KMS-11 (cell line): ENCODE results near the gene CDH4.
"Not testable (repeated sequence)": the region's sequence is repeated elsewhere in the genome, so short reads cannot be mapped to it uniquely, and the experiment has no call there.

Source experiments
- H2AFZ ChIP-seq: fragments of 200-600 bp; sonication (generic); 2 replicates; pipeline ENCODE4 v1.6.1; 2016; ENCODE audit warnings: antibody characterized with exemption, mixed run types, low read depth
- H3K27ac ChIP-seq: fragments of 200-600 bp; sonication (generic); 2 replicates; pipeline ENCODE4 v1.6.1; 2016; ENCODE audit warnings: mild to moderate bottlenecking, mixed run types
- H3K27me3 ChIP-seq: fragments of 200-600 bp; sonication (generic); 2 replicates; pipeline ENCODE4 v1.6.1; 2017; ENCODE audit warnings: mild to moderate bottlenecking, low read depth, mixed run types, moderate library complexity; ENCODE audit not compliant: insufficient read depth
- H3K36me3 ChIP-seq: fragments of 200-600 bp; sonication (generic); 2 replicates; pipeline ENCODE4 v1.6.1; 2017; ENCODE audit warnings: mild to moderate bottlenecking, mixed run types; ENCODE audit not compliant: insufficient read depth
- H3K4me1 ChIP-seq: fragments of 200-600 bp; sonication (generic); 2 replicates; pipeline ENCODE4 v1.6.1; 2016; ENCODE audit warnings: mild to moderate bottlenecking, low read depth, mixed run types; ENCODE audit not compliant: poor library complexity, severe bottlenecking
- H3K4me2 ChIP-seq: fragments of 200-600 bp; sonication (generic); 2 replicates; pipeline ENCODE4 v1.7.0; 2016; ENCODE audit warnings: mild to moderate bottlenecking, mixed run types
- H3K4me3 ChIP-seq: fragments of 200-600 bp; sonication (generic); IDR thresholded peaks from 2 replicates; pipeline ENCODE4 v1.6.1; 2017; ENCODE audit warnings: low read depth, low read length, mixed read lengths; ENCODE audit not compliant: insufficient read depth
- H3K79me2 ChIP-seq: fragments of 200-600 bp; sonication (generic); 2 replicates; pipeline ENCODE4 v1.6.1; 2016; ENCODE audit warnings: low read depth, mixed run types; ENCODE audit not compliant: insufficient read depth
- H3K9ac ChIP-seq: fragments of 200-600 bp; sonication (generic); 2 replicates; pipeline ENCODE4 v1.6.1; 2016; ENCODE audit warnings: mild to moderate bottlenecking, mixed run types
- H4K20me1 ChIP-seq: fragments of 200-600 bp; sonication (generic); 2 replicates; pipeline ENCODE4 v1.6.1; 2016; ENCODE audit warnings: mild to moderate bottlenecking, mixed run types; ENCODE audit not compliant: insufficient read depth
- TF ChIP-seq, protein P1 (sequence below): fragments of 200-600 bp; sonication (generic); conservative IDR thresholded peaks from 2 replicates; pipeline ENCODE4 v1.6.1; 2017; ENCODE audit warnings: low read depth, mild to moderate bottlenecking, antibody characterized with exemption, low read length, moderate library complexity, mixed read lengths

The CDH4 gene

DNA sequence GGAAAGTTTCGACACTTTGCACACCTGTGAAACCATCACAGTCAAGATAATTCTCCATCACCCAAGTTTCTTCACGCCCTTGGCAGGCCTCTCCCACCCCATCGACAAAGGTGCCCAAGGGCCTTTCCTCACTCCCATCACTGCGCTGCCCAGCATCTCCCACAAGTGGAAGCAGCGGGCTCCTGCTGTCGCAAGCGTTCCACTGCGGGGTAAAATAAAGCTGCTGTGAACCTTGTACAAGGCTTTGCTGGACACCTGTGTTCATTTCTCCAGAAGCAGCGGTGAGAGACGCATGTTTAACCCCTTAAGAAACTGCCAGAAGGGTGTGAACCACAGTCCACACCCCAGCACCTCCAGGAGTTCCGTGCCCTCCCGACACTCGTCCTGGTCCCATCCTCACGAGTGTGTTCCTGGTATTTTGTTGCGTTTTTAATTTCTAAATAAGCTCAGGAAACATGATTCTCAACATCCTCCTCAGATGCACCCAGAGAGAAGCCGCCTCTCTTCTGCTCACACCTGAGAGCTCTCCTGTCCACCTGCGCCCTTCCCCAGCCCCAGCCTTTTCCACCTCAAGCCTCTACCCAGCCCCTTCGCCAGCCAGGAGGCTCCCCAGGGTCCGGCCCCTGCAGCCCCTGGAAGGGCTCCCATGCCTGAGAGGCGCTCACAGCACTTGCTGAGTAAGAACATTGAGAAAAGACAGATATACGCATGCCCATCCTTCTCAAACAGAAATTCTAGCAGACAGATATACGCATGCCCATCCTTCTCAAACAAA lies 716.2 kb downstream of the CDH4 start:
- Histone ChIP-seq H3K4me3 (no peak overlapping the region), H3K4me1 (no peaks in the 10 kb centered on the region), H3K4me2 (no peak overlapping the region), H4K20me1 (no peaks in the 10 kb centered on the region), H3K27me3 (0 out of 2 replicates have a peak, but pooled peaks cover 6% of the 10 kb centered on the region), H3K9ac (no peak overlapping the region), H3K79me2 (no peaks in the 10 kb centered on the region), H3K27ac (no peak overlapping the region), H3K36me3 (no peaks in the 10 kb centered on the region), H2AFZ (no peak overlapping the region)
- TF ChIP-seq, protein P1, sequence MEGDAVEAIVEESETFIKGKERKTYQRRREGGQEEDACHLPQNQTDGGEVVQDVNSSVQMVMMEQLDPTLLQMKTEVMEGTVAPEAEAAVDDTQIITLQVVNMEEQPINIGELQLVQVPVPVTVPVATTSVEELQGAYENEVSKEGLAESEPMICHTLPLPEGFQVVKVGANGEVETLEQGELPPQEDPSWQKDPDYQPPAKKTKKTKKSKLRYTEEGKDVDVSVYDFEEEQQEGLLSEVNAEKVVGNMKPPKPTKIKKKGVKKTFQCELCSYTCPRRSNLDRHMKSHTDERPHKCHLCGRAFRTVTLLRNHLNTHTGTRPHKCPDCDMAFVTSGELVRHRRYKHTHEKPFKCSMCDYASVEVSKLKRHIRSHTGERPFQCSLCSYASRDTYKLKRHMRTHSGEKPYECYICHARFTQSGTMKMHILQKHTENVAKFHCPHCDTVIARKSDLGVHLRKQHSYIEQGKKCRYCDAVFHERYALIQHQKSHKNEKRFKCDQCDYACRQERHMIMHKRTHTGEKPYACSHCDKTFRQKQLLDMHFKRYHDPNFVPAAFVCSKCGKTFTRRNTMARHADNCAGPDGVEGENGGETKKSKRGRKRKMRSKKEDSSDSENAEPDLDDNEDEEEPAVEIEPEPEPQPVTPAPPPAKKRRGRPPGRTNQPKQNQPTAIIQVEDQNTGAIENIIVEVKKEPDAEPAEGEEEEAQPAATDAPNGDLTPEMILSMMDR, result no peak

DNA sequence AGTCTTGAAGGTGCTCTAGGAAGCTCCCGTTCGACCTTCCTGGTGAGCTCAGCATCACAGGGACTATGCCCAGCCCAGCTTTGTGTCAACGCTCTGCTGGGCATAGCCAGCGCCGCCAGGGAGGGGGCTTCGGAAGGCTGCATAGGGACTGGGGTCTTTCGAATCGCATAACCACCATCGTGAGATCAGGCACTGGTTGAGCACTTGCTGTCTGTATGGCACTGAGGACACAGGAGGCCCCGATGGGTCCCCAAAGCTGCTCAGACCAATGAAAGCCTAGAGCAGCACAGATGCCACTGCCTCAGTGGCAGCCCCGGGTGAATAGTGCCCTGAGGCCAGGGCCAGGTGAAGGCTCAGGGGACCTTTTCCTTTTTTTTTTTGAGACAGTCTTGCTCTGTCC lies 716.9 kb downstream of the CDH4 start:
- no peak overlapping the region for H2AFZ ChIP-seq
- no peaks in the 10 kb centered on the region for H3K79me2 ChIP-seq
- H3K4me3 ChIP-seq, result no peak overlapping the region
- TF ChIP-seq, protein P1, result no peak
- H4K20me1 ChIP-seq, result no peaks in the 10 kb centered on the region
- H3K4me1 ChIP-seq, result no peaks in the 10 kb centered on the region
- no peaks in the 10 kb centered on the region; the same call in 1 of the 2 replicates for H3K36me3 ChIP-seq
- 0 out of 2 replicates have a peak, but pooled peaks cover under 1% of the 10 kb centered on the region for H3K27me3 ChIP-seq
- H3K4me2 ChIP-seq, result no peak overlapping the region
- no peak overlapping the region for H3K27ac ChIP-seq
- H3K9ac ChIP-seq, result no peak overlapping the region

DNA sequence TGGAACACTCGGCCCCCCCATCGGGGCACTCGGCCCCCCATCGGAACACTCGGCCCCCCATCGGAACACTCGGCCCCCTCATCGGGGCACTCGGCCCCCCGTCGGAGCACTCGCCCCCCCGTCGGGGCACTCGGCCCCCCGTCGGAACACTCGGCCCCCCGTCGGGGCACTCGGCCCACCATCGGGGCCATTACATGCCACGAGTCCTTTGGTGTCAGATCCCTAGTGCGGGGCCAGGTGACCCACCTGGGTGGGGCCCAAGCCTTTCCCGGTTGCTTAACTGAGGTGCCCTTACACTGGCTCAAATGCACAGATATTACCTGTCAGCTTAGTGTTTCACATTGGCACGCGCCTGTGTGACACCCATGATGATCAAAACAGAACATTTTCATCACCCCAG lies 717.7 kb downstream of the CDH4 start:
- TF ChIP-seq, protein P1, result no peak
- no peak overlapping the region for H3K4me2 ChIP-seq
- no peaks in the 10 kb centered on the region for H4K20me1 ChIP-seq
- no peaks in the 10 kb centered on the region; the same call in none of the 2 replicates for H3K36me3 ChIP-seq
- no peak overlapping the region for H2AFZ ChIP-seq
- no peaks in the 10 kb centered on the region for H3K79me2 ChIP-seq
- H3K27me3 ChIP-seq, result no peaks in the 10 kb centered on the region
- H3K4me1 ChIP-seq, result no peaks in the 10 kb centered on the region
- H3K27ac ChIP-seq, result no peak overlapping the region
- H3K4me3 ChIP-seq, result no peak overlapping the region
- H3K9ac ChIP-seq, result no peak overlapping the region

DNA sequence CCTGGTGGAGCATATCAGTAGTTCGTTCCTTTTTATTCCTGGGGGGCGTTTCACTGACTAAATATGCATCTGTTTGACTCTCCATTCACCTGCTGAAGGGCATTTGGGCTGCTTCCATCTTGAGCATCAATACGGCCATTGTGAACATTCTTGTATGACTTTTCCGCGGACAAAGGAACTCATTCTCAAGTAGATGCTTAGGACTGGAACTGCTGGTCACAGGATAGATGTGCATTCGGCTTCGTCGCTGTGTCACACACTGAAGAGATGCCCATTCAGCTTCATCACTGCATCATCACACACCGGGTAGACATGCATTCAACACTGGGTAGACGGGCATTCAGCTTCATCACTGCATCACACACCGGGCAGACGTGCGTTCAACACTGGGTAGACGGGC lies 718.3 kb downstream of the CDH4 start:
- Histone ChIP-seq H3K4me1 (no peaks in the 10 kb centered on the region), H3K4me2 (no peak overlapping the region), H2AFZ (no peak overlapping the region), H3K4me3 (no peak overlapping the region), H3K9ac (no peak overlapping the region), H4K20me1 (no peaks in the 10 kb centered on the region), H3K79me2 (no peaks in the 10 kb centered on the region), H3K27ac (no peak overlapping the region), H3K36me3 (no peaks in the 10 kb centered on the region; the same call in none of the 2 replicates), H3K27me3 (no peaks in the 10 kb centered on the region)
- TF ChIP-seq, protein P1, result no peak

DNA sequence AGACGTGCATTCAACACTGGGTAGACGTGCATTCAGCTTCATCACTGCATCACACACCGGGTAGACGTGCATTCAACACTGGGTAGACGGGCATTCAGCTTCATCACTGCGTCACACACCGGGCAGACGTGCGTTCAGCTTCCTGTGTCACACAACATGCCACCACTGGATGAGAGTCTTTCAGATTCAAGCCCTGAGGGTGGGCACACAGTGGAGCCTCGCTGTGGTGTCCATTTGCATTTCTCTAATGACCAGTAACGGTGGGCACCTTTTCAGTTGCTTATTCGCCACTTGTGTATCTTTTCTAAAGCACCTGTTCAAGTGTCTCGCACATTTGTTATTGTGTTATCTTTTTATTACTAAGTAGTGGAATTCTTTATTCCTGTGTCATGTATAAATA lies 719.5 kb downstream of the CDH4 start:
- not testable (repeated sequence) for H3K4me3 ChIP-seq, H3K27ac ChIP-seq, H3K4me1 ChIP-seq, H2AFZ ChIP-seq, H3K79me2 ChIP-seq, H3K27me3 ChIP-seq, H3K9ac ChIP-seq, H3K4me2 ChIP-seq, H3K36me3 ChIP-seq, H4K20me1 ChIP-seq
